H1 (cell line): ENCODE results near the gene TOP2B. TPM values are rescaled to one million over a fixed set of nuclear protein-coding genes. Genes with fewer than 3 reads are reported as not detected.

ENCODE experiments used
- CTCF ChIA-PET: fragments of 300-600 bp; sonication (Branson Sonifier 250); formaldehyde crosslinking; loops from one replicate; lab custom pipeline; 2021; ENCODE audit not compliant: partially characterized antibody; lab: Charles Lee
- POLR2A ChIA-PET: fragments of 300-600 bp; sonication (Branson Sonifier 250); formaldehyde crosslinking; loops from one replicate; lab custom pipeline; 2021; ENCODE audit warnings: inconsistent platforms; ENCODE audit not compliant: partially characterized antibody; lab: Charles Lee
- DNase-seq, 2 experiments: peaks; one replicate each; pipeline versions ENCODE4 v3.0.0 to v3.0.0-alpha.2; 2010 to 2022; ENCODE audit warnings: low spot score in 2 of 2, low read depth in 1 of 2, mixed read lengths in 1 of 2
- FAIRE-seq: peaks from 2 replicates; lab custom pipeline; 2011; peaks lifted over from hg19 to GRCh38; lab: Jason Lieb, UNC
- H2AFZ ChIP-seq: 2 replicates; pipeline ENCODE4 v1.8.1; 2012; ENCODE audit warnings: low read length, inconsistent platforms
- H2AK5ac ChIP-seq: 2 replicates; pipeline ENCODE4 v1.6.1; 2013; ENCODE audit warnings: low read depth, low read length
- H2BK120ac ChIP-seq: replicated peaks from 2 replicates; pipeline ENCODE3; 2013; ENCODE audit warnings: low read depth, low read length, inconsistent platforms
- H2BK12ac ChIP-seq: 2 replicates; pipeline ENCODE4 v1.6.1; 2013; ENCODE audit warnings: low read depth, low read length
- H2BK15ac ChIP-seq: 2 replicates; pipeline ENCODE4 v1.6.1; 2013; ENCODE audit warnings: low read length
- H2BK20ac ChIP-seq: 2 replicates; pipeline ENCODE4 v1.6.1; 2013; ENCODE audit warnings: low read length
- H2BK5ac ChIP-seq: 2 replicates; pipeline ENCODE4 v1.6.1; 2013; ENCODE audit warnings: low read depth, low read length
- H3K14ac ChIP-seq: 2 replicates; pipeline ENCODE4 v1.6.1; 2013; ENCODE audit warnings: inconsistent platforms; ENCODE audit not compliant: insufficient read length
- H3K18ac ChIP-seq: 2 replicates; pipeline ENCODE4 v1.6.1; 2013; ENCODE audit warnings: low read length; ENCODE audit errors: extremely low read depth
- H3K23ac ChIP-seq: 2 replicates; pipeline ENCODE4 v1.6.1; 2013; ENCODE audit warnings: inconsistent platforms; ENCODE audit not compliant: insufficient read length
- H3K23me2 ChIP-seq: 2 replicates; pipeline ENCODE4 v1.6.1; 2013; ENCODE audit warnings: low read depth, low read length
- H3K27ac ChIP-seq: 2 replicates; pipeline ENCODE4 v1.6.1; 2011; ENCODE audit warnings: low read depth, low read length, inconsistent platforms
- H3K27me3 ChIP-seq, 4 experiments: replicated peaks in 1 of 4; 1 replicate in 1 of 4; 2 replicates in 3 of 4; pipeline versions ENCODE4 v1.6.1 to v1.8.1; 2011 to 2013; ENCODE audit warnings: low read length in 3 of 4, mild to moderate bottlenecking in 3 of 4, inconsistent platforms in 2 of 4, mixed read lengths in 2 of 4, moderate library complexity in 1 of 4; ENCODE audit not compliant: control insufficient read depth in 3 of 4, insufficient read depth in 3 of 4; ENCODE audit errors: extremely low read depth in 1 of 4
- H3K36me3 ChIP-seq, 4 experiments: 2 replicates each; pipeline versions ENCODE4 v1.6.1 to v1.8.1; 2011 to 2013; ENCODE audit warnings: mild to moderate bottlenecking in 4 of 4, low read length in 3 of 4, moderate library complexity in 2 of 4, control low read depth in 1 of 4, inconsistent platforms in 1 of 4; ENCODE audit not compliant: insufficient read depth in 4 of 4, control insufficient read depth in 2 of 4
- H3K4ac ChIP-seq: replicated peaks from 2 replicates; pipeline ENCODE3; 2013; ENCODE audit warnings: low read length, low read depth, mixed read lengths, inconsistent platforms; ENCODE audit not compliant: insufficient read length
- H3K4me1 ChIP-seq, 4 experiments: replicated peaks in 1 of 4; 1 replicate in 1 of 4; 2 replicates in 3 of 4; pipeline versions ENCODE4 v1.6.1 to v1.8.1; 2011 to 2013; ENCODE audit warnings: low read length in 3 of 4, inconsistent platforms in 2 of 4, mixed read lengths in 1 of 4; ENCODE audit not compliant: insufficient read depth in 4 of 4, control insufficient read depth in 3 of 4
- H3K4me2 ChIP-seq, 2 experiments: 2 replicates each; pipeline versions ENCODE4 v1.6.1 to v1.8.1; 2011 to 2013; ENCODE audit warnings: low read depth in 2 of 2, low read length in 2 of 2, control low read depth in 1 of 2, inconsistent platforms in 1 of 2, mild to moderate bottlenecking in 1 of 2; ENCODE audit not compliant: insufficient read depth in 1 of 2
- H3K4me3 ChIP-seq, 4 experiments: fragments of 200-600, 300-600 bp in 1 of 4; sonication (generic), shearing (Covaris generic), sonication (Bioruptor Twin) in 1 of 4; 2 replicates each; pipeline versions ENCODE4 v1.5.1 to v1.8.1; 2011 to 2016; ENCODE audit warnings: low read length in 4 of 4, low read depth in 3 of 4, control low read depth in 2 of 4, inconsistent platforms in 2 of 4, mild to moderate bottlenecking in 2 of 4, mixed read lengths in 1 of 4, moderate library complexity in 1 of 4; ENCODE audit not compliant: insufficient read depth in 2 of 4; ENCODE audit errors: extremely low read depth in 1 of 4
- H3K56ac ChIP-seq: replicated peaks from 2 replicates; pipeline ENCODE3; 2013; ENCODE audit warnings: low read depth, mild to moderate bottlenecking, mixed read lengths, low read length, inconsistent platforms; ENCODE audit not compliant: insufficient read length
- H3K79me1 ChIP-seq: 2 replicates; pipeline ENCODE4 v1.6.1; 2013; ENCODE audit warnings: low read depth, low read length, control low read depth
- H3K79me2 ChIP-seq, 2 experiments: 2 replicates each; pipeline versions ENCODE4 v1.6.1 to v1.8.1; 2012 to 2013; ENCODE audit warnings: low read length in 2 of 2, mild to moderate bottlenecking in 2 of 2, inconsistent platforms in 1 of 2; ENCODE audit not compliant: insufficient read depth in 2 of 2, control insufficient read depth in 1 of 2
- H3K9ac ChIP-seq, 4 experiments: replicated peaks in 1 of 4; 1 replicate in 1 of 4; 2 replicates in 3 of 4; pipeline versions ENCODE4 v1.6.1 to v1.8.1; 2011 to 2013; ENCODE audit warnings: low read depth in 3 of 4, low read length in 3 of 4, control low read depth in 2 of 4, mild to moderate bottlenecking in 2 of 4, moderate library complexity in 2 of 4, inconsistent platforms in 1 of 4; ENCODE audit errors: extremely low read depth in 1 of 4
- H3K9me3 ChIP-seq, 2 experiments: 2 replicates each; pipeline versions ENCODE4 v1.6.1 to v1.8.1; 2012 to 2013; ENCODE audit warnings: mild to moderate bottlenecking in 2 of 2, moderate library complexity in 2 of 2, control low read depth in 1 of 2, inconsistent platforms in 1 of 2, low read depth in 1 of 2, low read length in 1 of 2, mixed read lengths in 1 of 2; ENCODE audit not compliant: insufficient read depth in 2 of 2
- H4K20me1 ChIP-seq, 2 experiments: replicated peaks in 1 of 2; 2 replicates each; pipeline versions ENCODE3 to v1.8.1; 2011 to 2013; ENCODE audit warnings: inconsistent platforms in 2 of 2, low read length in 2 of 2, mild to moderate bottlenecking in 1 of 2; ENCODE audit not compliant: insufficient read depth in 2 of 2, control insufficient read depth in 1 of 2
- H4K5ac ChIP-seq: 2 replicates; pipeline ENCODE4 v1.6.1; 2013; ENCODE audit warnings: low read length, low read depth, mixed read lengths, inconsistent platforms; ENCODE audit not compliant: insufficient read length
- H4K8ac ChIP-seq: 2 replicates; pipeline ENCODE4 v1.8.0; 2013; ENCODE audit warnings: mild to moderate bottlenecking, moderate library complexity, low read length, inconsistent platforms; ENCODE audit not compliant: insufficient read depth; ENCODE audit errors: extremely low read depth
- H4K91ac ChIP-seq: replicated peaks from 2 replicates; pipeline ENCODE3; 2013; ENCODE audit warnings: low read length, mixed read lengths, inconsistent platforms; ENCODE audit not compliant: insufficient read length
- BRCA1 ChIP-seq: IDR thresholded peaks from 2 replicates; pipeline ENCODE4 v1.6.1; 2012; ENCODE audit warnings: low read depth, low read length, improper control_type of control experiment
- CBX5 ChIP-seq: fragments of 300-800, 300-1000 bp; sonication (generic); IDR thresholded peaks from 2 replicates; pipeline ENCODE4 v1.7.1; 2016; ENCODE audit warnings: antibody characterized with exemption, low read length, low read depth
- CREB1 ChIP-seq: IDR thresholded peaks from 2 replicates; pipeline ENCODE4 v1.6.1; 2012; ENCODE audit warnings: inconsistent platforms
- FOSL1 ChIP-seq: IDR thresholded peaks from 2 replicates; pipeline ENCODE4 v1.6.1; 2011; ENCODE audit warnings: mild to moderate bottlenecking, low read depth, low read length, moderate library complexity; ENCODE audit not compliant: insufficient read depth
- JUN ChIP-seq: IDR thresholded peaks from 2 replicates; pipeline ENCODE4 v1.6.1; 2011; ENCODE audit warnings: low read depth, mild to moderate bottlenecking, improper control_type of control experiment, low read length
- POLR2A ChIP-seq, 2 experiments: IDR thresholded peaks; 1 replicate in 1 of 2; 2 replicates in 1 of 2; pipeline ENCODE4 v1.6.1; 2011; ENCODE audit warnings: low read depth in 2 of 2, low read length in 2 of 2, mild to moderate bottlenecking in 2 of 2; ENCODE audit errors: control extremely low read depth in 1 of 2
- RXRA ChIP-seq: IDR thresholded peaks from 2 replicates; pipeline ENCODE4 v1.6.1; 2011; ENCODE audit warnings: low read depth, mild to moderate bottlenecking, low read length, moderate library complexity; ENCODE audit not compliant: insufficient read depth
- SP4 ChIP-seq: IDR thresholded peaks from 2 replicates; pipeline ENCODE4 v1.6.1; 2012; ENCODE audit warnings: low read length, inconsistent platforms
- TEAD4 ChIP-seq: IDR thresholded peaks from 2 replicates; pipeline ENCODE4 v1.6.1; 2012; ENCODE audit warnings: low read depth, low read length, inconsistent platforms, mixed read lengths
- WGBS, 2 experiments: shearing (Covaris generic) in 1 of 2; methylation state at CpG; one replicate each; pipeline versions ENCODE4 v1.1.6 to v1.1.7; 2013 to 2015; ENCODE audit warnings: low lambda C conversion rate in 2 of 2, mixed read lengths in 2 of 2, inconsistent platforms in 1 of 2, low coverage in 1 of 2, missing lambda C conversion rate in 1 of 2; ENCODE audit not compliant: insufficient replicate concordance in 2 of 2, insufficient coverage in 1 of 2, insufficient read length in 1 of 2; ENCODE audit errors: extremely low coverage in 1 of 2, missing lambda C conversion rate in 1 of 2; 5-methylcytosine and 5-hydroxymethylcytosine counted together
- polyA plus RNA-seq, 7 experiments: library from polyadenylated mRNA; depleted of rRNA in 3 of 7; stranded (reverse) in 5 of 7; unstranded in 2 of 7; fragments of >200 nt in 5 of 7; fragments of 200-250 nt in 2 of 7; gene quantifications; 1 replicate in 5 of 7; 2 replicates in 1 of 7; 4 replicates in 1 of 7; pipeline versions ENCODE4 v1.2.1 to v1.2.3, GENCODE V29; 2011 to 2013; ENCODE audit warnings: missing spikeins in 2 of 7, mixed read lengths in 2 of 7
- total RNA-seq: library from RNA; stranded (reverse); fragmentation: NEBNext Ultra II Directional; extraction: Animal tissue kit (Norgen Biotek cat#: 25700); gene quantifications from 2 replicates; pipeline ENCODE4 v1.2.1, GENCODE V29; 2021

The TOP2B gene
- total and polyA plus RNA-seq, 2 of the 8 experiments (the other 6 are each of a cell fraction or from before 2014, with no cell fraction given): 34.9 to 206 TPM

- TF ChIP-seq BRCA1 (no peak), TEAD4 (no peak), FOSL1 (no peak), POLR2A (IDR thresholded peaks at IDR 0.05; ENCODE audit: control extremely low read depth in 1 of 2, low read depth in 2 of 2, low read length in 2 of 2) (no peak), RXRA (no peak), CBX5 (no peak), CREB1 (no peak), JUN (no peak), SP4 (no peak)
- Histone ChIP-seq H3K23ac (no peak overlapping the region), H3K14ac (no peak overlapping the region), H3K79me2 (peaks cover 16 to 96% of the 10 kb centered on the region in 2 experiments), H3K36me3 (no peaks in the 10 kb centered on the region; a peak in 1 of 8 replicates), H3K79me1 (peaks cover 6% of the 10 kb centered on the region; the same call in 1 of the 2 replicates), H3K4ac (no peak overlapping the region), H3K23me2 (no peaks in the 10 kb centered on the region), H3K18ac (no peak overlapping the region), H3K4me3 (no peak overlapping the region), H2AK5ac (no peak overlapping the region), H3K27me3 (no peaks in the 10 kb centered on the region), H2BK20ac (no peak overlapping the region), H2BK15ac (no peak overlapping the region), H2BK120ac (no peak overlapping the region), H3K4me1 (peaks cover 0 to 7% (median 0%) of the 10 kb centered on the region in 4 experiments; a peak in 4 of 7 replicates), H3K9ac (no peak overlapping the region), H3K4me2 (no peak overlapping the region), H3K9me3 (no peaks in the 10 kb centered on the region), H3K27ac (no peak overlapping the region), H2BK5ac (no peak overlapping the region), H4K91ac (no peak overlapping the region), H4K5ac (no peak overlapping the region), H2AFZ (no peak overlapping the region), H4K8ac (no peak overlapping the region), H3K56ac (no peak overlapping the region), H4K20me1 (peaks cover 1 to 10% of the 10 kb centered on the region in 2 experiments), H2BK12ac (no peak overlapping the region)
- POLR2A ChIA-PET: no interaction called here
- DNase-seq (no peak), FAIRE-seq (no peak)
- CTCF ChIA-PET: interaction anchor here (0.6 to 7.2 kb wide), 3 partner anchors 8 to 1159 kb away, joined by 3 to 65 read pairs (median 3); no protein-coding TSS in a partner anchor
- 83% methylated on average over 1 of the region's 1 CpG; no CpG with 5 or more reads in 1 of the 2 experiments for WGBS, 2 experiments
These were observed 11.8 kb downstream of the TOP2B start for GRCh38 chr3:25652921-25653320.
